HG02870 (cell line): ENCODE data around the gene RRP8.

Experiments used
- ATAC-seq: cut with Tn5 transposase; IDR thresholded peaks from one replicate; pipeline ENCODE4 v1.9.1; 2021; ENCODE audit warnings: mild to moderate bottlenecking, moderate library complexity; ENCODE audit not compliant: unreplicated experiment

Gene RRP8

GRCh38 chr11:6572215-6572614 is 31.2 kb downstream of the RRP8 start:
- no peak for ATAC-seq

GRCh38 chr11:6571434-6572008 is 31.9 kb downstream of the RRP8 start:
- ATAC-seq = no peak

GRCh38 chr11:6570691-6571427 is 32.6 kb downstream of the RRP8 start:
- no peak for ATAC-seq

GRCh38 chr11:6569706-6570105 is 33.7 kb downstream of the RRP8 start:
- ATAC-seq = no peak

- ATAC-seq = no peak
Observed at GRCh38 chr11:6568191-6568918, 35.1 kb downstream of the RRP8 start.

GRCh38 chr11:6567371-6567745 is 36.1 kb downstream of the RRP8 start:
- no peak for ATAC-seq

GRCh38 chr11:6566704-6567370 is 36.6 kb downstream of the RRP8 start:
- ATAC-seq = no peak

- no peak for ATAC-seq
Observed at GRCh38 chr11:6565988-6566703, 37.3 kb downstream of the RRP8 start.

GRCh38 chr11:6565325-6565724 is 38.1 kb downstream of the RRP8 start:
- no peak for ATAC-seq

- ATAC-seq = no peak
Observed at GRCh38 chr11:6563667-6564066, 39.7 kb downstream of the RRP8 start.

GRCh38 chr11:6563121-6563619 is 40.2 kb downstream of the RRP8 start:
- no peak for ATAC-seq

- no peak for ATAC-seq
Observed at GRCh38 chr11:6561288-6561687, 42.1 kb downstream of the RRP8 start.

GRCh38 chr11:6559369-6559768 is 44.0 kb downstream of the RRP8 start:
- no peak for ATAC-seq

GRCh38 chr11:6557761-6558674 is 45.4 kb downstream of the RRP8 start:
- ATAC-seq = no peak

- ATAC-seq = no peak
Observed at GRCh38 chr11:6557063-6557462, 46.4 kb downstream of the RRP8 start.

GRCh38 chr11:6556139-6556949 is 47.1 kb downstream of the RRP8 start:
- no peak for ATAC-seq

GRCh38 chr11:6554828-6555706 is 48.3 kb downstream of the RRP8 start:
- no peak for ATAC-seq

- ATAC-seq = no peak
Observed at GRCh38 chr11:6553634-6554033, 49.8 kb downstream of the RRP8 start.
